Fibroblast of skin of back (primary cell): ENCODE measurements around the gene TK2.

ENCODE experiments used
- DNase-seq: peaks from one replicate; pipeline ENCODE4 v3.0.0-alpha.2; 2013

Gene TK2

DNA sequence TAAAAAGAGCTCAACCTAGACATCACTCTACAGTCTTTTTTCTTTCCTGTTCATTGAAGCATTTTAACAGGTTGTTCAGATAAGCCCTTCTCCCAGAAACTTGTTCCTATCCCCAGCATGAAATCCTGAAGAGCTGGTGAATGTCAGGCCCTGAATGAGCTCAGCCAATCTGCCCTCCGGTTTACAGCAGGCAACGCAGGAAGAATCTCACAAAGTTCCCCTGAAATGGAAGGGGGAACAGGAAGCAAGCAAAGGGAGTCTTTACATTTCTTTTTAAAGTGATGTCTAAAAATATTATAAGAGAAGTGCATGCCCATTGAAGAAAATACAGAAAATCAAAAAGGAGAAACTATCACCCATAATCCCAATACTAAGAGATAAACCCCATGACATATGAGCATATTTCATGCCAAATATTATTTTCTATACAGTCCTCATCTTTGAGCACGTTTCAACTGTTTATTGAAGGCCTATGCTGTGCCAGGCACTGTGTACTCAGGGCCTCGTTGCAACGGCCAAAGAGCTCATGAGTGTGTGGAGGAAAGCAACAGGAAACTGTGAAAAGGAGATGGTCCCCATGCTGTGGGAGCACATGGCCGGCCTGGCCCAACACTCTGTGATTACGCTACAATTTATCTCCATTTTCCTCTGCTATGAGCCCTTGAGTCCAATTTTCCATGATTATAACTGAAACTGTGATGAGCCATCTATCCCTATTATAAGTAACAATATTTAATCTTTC, 5.7 kb downstream of the TK2 start:
- no peak for DNase-seq

DNA sequence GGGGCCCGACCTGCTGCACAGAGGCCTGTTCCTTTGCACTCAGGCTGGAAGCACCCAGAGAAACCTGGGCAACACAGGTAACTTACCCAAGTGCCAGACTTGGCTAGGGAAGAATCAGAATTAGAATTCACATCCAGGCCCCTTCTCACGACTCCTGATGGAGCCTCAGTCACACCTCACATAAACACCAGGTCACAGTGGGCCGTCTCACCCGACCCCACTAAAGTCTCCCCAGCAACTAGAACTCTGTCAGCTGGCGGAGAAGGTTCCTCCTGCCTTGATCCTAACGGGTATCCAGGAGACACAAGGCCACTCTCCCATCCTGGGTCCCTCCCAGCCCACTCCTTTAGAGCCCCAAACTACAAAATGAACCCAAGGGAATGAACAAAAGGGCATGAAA, 6.4 kb downstream of the TK2 start:
- DNase-seq: no peak

DNA sequence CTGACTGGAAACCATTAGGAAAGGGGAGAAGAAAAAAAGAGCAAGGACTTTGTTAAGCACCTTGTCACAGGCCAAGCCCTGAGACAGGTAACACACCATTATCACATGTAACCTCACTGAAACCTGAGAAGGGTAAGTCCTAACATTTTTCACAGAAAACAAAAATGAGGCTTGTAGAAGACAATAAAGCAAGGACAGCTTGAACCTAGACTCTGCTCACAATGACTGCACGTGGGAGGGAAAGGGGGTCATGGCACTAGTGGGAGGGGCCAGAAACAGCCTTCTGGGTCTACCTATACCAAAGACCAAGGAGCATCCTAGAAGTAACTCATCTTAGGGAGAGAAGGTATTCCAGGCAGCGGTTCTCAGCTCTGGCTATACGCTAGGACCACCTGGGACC, 7.5 kb downstream of the TK2 start:
- no peak for DNase-seq

DNA sequence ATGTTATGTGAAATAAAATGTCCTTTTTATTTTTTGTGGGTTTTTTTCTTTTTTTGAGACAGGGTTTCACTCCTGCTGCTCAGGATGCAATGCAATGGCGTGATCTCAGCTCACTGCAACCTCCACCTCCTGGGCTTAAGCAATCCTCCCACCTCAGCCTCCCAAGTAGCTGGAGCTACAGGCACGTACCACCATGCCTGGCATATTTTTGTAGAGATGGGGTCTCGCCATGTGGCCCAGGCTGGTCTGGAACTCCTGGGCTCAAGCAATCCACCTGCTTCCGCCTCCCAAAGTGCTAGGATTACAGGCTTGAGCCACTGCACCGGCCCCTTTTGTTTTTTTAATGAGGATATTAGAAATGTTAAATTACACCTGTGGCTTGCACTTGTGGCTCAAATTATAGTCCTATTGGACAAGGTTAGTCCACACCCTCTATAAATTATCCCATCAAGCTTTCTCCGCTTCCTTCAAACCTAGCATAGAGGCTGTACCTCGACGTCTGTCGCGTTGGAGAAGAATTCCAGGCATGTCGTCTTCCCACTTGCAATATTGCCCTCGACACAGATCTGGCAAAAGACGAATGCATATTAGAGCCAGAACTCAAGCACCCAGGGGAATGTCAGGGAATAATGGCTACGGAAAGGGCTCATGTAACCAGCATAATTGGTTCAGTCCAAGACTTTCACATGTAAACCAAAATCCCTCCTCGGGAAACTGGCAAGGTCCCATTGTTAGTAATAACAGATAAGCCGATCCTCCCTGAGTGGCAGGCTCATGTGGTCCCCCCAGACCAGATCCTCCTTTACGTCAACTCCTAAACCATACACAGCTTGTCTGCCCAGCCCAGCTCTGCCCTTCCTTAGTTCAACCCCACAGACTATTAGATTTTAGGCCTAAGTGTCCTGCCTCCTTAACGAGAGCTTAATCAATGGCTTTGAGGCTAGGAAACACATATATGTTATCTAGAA, 8.2 kb downstream of the TK2 start:
- DNase-seq: no peak

DNA sequence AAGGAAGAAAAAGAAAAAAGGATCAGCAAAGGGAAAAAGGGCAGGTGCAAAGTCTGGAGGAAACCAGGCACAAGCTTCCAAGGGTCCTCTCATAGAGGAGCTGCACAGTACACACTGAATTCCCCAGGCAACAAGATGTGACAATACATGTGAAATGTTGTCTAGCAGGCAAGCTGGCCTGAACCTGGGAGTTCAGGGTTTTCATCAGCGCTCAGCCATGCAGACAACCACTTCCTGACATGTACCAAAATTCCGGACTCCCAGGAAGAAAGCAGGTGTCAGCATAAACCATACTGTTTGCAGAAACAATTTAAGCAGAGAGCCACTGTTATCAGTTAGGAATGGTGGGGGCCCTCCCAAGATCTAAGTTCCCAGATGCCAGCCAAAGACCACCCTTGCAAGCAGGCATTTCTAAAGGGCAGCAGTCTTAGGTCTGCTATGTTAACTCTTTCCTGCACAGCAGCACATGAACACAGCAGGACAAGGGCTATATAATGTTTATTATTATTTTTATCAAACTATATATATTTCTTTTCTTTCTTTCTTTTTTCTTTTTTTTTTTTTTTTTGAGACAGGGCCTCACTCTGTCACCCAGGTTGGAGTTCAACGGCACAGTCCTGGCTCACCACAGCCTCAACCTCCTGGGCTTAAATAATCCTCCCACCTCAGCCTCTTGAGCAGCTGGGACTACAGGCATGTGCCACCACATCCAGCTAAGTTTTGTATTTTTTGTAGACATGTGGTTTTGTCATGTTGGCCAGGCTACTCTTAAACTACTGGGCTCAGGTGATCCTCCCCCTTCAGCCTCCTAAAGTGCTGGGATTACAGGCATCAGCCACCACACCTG, 10.1 kb downstream of the TK2 start:
- DNase-seq: no peak

DNA sequence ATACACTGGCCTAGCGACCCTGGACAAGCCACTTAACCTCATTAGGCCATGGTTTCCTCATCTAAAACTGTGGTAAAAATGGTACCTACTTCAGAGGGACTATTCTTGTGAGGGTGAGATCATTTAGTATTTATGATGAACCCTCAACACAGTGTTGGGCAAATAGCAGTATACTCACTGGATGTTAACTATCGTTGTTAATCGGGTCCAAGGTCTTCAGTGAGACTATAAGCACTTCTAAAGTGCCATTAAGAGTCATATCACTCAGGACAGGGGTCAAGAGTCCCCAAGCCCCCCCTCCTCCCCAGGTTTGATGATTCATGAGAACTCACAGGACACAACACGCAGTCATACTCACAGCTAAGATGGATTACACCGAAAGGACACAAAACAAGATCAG, 11.0 kb downstream of the TK2 start:
- no peak for DNase-seq

DNA sequence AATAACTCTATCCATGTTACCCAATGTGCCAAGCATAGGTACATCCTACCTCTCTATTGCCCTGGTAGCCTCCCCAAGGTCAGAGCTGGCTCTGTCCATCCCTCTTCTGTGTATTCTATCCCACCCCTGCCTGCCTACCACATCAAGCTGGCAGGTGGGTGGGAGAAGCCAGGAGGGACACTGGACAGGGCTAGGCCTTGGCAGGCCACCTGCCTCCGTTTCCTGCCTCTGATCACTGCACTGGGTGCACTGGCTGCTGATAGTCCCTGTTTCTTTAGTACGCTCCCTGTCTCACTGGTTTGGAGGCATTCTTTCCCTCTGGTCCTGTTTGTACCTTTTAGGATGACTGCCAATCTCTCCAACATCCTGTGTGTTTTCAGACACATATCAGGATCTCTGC, 12.7 kb downstream of the TK2 start:
- DNase-seq: no peak

DNA sequence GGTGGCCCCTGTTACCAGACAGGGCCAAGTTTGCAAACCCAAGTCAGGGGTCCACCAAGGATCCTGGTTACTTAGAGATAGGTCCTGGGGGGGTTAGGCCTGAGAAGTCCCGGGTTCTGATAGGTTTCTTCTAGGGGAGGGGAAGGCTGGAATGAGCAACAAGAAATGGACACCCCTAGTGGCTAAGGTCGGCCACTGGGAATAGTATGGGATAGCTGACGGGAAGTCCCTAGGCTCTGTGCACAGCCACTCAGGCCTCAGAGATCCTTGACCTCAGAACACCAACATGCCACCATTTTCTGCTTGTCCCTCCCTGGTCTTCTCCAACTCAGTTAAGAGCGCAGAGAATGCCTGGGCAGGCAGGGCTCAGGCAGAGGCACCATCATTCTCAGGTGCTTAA, 13.4 kb downstream of the TK2 start:
- DNase-seq: no peak

DNA sequence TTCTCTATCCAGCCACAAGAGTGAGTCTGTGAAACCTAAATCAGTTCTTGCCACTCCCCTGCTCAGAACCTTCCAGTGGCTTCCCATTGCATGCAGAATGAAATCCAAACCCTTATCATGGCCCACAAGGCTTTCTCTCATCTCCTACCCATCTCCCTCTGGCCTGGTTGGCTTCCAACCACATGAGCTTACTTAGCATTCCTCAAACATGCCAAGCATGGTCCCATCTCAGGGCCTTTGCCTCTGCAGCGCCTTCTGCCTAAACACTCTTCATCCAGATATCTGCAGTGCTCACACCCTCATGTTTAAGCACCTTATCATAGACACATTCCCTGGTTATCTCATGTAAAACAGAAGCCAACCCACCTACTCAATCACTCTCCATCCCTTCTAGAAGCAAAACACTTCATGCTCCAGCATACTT, 15.5 kb downstream of the TK2 start:
- no peak for DNase-seq

DNA sequence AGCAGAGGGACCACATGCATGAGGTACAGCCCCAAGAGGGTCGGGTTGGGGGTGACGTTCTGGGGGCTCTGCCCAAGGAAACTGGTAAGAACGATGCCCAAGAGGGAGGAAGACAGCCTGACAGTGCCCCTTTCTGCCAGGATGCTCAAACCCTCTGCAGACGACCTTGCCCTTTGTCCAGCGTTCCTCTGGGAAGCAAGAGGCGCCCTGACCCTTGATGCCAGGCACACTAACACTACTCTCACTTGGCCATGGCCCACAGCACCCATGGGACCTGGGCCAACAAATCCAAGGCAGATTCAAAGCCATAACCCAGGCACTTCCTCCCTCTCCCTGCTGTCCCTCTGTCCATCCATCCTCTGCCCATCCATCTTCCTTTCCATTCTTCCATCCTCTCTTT, 20.4 kb downstream of the TK2 start:
- DNase-seq: no peak

DNA sequence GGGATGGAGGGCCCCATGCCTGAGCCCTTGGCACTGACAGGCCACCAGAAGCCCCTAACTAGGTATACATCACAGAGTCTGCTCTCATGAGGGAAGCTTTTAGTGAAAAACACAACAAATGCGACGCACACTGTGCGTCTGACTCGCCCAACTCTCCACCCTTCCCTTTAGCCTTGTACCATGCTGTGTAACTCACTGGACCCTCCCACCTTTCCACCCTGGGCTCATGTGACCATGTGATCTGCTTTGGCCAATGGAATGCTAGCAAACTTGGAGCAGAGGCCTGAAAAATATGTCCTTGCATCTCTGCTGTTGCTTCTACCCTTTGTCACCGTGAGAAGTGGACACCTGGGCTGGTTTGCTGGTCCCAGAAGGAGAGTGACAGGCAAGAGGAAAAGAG, 21.6 kb downstream of the TK2 start:
- no peak for DNase-seq

DNA sequence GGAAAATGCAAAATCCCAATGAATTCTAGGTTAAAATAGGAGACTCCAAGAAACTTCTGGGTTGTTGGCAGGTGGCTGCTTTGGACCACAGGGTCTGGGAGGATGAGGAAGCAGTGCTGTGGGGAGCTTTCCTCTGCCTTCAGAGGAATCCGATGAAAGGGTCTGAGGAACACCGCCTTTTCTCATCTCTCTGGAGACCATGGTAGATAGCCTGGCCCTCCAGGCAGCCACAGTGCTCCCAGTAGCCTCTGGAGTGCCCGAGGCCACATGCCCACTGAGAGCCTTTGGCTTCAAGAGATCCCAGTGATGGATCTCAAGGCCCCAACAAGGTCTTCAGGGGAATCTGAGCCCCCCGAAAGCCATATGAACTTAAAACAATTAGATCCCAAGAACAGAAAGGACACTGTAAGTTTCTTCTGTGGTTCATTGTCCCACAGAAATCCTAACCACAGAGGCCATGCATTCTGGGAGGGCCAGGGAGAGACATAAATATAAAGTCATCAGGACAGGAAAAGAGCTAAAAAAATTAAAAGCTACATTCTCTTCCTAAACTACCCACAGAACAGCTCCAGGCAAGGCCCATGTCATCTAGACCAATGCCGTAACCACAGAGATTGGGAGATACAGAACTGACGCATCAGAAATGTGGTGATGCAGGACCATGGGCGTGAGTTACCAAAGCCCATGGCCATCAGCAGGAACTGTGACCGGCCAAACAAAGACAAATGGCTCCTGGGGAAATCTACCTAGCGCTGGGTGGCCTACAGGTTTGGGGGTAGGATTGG, 24.3 kb downstream of the TK2 start:
- no peak for DNase-seq

DNA sequence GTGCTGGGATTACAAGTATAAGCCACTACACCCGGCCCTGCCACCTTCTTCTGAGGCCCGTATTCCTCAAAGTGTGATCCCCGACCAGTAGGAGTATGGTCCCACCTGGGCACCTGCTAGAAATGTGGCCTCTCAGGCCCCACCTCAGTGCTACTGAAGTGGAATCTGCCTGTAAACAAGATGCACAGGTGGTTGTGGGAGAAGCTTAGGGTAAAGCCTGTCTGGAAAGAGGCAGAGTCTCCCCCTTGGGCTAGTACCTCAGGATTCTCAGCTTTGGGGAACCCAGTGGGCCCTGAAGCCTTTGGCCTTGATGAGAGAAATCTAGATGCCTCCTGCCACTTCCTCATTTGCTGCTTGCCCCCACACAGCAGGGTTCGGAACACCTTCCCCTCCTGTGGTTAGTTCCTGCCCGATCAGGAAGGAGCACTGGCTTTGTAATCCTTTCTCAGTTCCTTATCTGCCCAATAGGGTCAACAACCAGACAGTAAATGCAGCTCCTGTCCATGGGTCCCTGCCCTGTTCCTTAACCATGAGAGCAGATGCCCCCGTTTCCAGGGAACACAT, 25.2 kb downstream of the TK2 start:
- no peak for DNase-seq

DNA sequence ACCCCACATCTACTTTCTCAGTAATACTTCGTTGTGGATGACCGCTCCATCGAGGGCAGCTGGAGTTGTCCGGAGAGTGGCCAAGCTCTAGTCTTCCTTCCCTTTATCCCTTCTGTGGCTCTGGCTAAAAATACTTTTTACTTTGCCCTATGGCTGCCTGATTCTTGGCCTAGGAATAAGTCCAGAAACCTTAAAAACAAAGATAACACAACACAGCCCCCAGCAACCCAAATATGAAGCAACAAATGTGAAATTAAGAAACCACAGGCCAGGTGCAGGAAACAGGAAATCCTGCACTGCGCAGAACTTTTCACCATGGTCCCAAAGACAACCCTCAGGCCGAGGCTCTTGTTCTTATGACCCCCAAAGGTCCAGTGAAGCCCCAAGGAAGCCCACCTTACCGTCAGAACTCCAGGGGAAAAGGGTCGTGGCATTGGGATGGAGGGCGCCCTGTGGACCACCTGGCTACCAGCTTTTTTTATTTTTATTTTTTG, 26.0 kb downstream of the TK2 start:
- no peak for DNase-seq

DNA sequence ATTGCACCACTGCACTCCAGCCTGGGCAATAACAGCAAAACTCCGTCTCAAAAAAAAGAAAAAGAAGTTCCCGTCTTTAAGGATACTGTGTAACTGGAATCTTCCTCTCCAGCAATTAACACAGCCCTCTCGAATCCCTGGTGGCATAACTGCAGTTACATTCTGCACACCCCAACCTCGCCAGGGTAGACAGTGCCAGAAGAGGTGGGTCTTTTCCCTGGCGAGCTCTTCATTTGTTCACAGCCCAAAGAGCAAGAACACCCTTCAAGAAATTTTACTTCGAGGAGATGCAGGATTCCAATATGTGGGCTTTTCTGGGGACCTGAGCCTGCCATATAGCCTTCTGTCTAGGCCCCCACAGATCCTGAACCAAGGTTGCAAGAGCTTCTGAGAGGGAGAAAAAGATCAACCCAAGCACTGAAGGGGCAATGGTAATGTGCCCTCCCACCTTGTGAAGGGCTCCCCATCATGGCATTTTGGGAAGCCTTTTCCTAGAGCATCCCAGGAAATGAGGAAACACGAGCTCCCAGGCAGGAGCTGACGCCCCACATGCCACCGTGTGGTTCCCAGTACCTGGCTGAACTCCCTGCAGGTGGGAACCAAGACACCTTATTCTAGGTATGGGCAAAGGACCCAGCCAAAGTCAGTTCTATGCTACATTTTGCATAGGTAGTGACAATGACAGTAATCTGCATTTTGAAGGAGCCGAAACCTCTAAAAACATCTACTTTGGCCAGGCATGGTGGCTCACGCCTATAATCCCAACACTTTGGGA, 26.9 kb downstream of the TK2 start:
- DNase-seq: no peak

DNA sequence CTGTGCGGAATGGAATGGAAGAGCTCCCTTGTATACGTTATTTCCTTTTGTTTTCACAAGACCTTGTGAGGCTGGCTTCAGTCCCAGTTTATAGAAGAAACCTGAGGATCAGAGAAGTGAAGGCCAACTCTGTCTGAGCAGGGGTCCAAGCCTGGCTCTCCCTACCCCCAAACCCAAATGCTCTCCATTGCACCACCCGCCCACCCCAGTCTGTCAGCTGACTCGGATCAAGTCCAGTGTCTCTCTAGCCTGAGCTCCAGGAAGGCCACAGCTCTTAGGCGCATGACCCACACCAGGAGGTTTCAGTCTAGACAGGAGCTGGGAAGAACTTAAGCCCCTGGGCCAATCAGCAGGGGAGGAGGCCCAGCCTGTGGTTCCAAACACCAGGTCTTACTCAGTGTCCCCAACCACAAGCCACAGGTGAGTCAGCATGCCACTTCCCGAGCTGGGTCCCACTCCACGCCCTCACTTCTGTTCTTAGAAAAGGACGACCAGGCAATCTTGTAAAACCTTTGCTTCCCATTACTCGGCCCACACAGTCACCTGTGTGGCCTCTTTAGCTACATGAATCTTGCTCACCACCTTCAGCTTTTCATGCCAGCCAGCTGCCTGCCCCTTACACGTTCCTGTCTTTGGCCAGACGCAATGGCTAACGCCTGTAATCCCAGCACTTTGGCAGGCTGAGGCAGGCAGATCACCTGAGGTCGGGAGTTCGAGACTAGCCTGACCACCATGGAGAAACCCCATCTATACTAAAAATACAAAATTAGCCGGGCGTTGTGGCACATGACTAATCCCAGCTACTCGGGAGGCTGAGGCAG, 27.8 kb downstream of the TK2 start:
- DNase-seq: peak; percentile 77

DNA sequence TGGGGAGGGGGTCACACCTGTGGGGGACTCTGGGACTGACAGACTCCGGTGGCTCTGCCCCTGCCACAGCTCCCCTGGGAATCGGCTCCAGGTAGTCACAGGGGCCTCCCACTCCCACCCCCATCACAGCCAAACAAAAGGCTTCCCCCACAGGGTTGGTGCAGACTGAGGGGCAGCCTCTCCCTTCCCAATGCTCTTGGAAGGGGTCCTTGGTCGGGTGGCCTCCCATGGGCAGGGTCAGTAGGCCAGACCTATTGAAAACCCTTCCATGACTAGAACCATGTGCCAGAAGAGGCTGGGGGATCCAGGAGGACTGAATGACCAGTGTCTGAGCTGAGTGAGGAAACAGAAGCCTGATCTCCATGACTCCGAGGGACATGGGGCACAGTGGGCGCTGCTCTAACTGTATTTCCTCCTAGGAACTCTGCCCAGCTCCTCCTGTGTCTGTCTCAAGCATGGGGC, 28.6 kb downstream of the TK2 start:
- no peak for DNase-seq

DNA sequence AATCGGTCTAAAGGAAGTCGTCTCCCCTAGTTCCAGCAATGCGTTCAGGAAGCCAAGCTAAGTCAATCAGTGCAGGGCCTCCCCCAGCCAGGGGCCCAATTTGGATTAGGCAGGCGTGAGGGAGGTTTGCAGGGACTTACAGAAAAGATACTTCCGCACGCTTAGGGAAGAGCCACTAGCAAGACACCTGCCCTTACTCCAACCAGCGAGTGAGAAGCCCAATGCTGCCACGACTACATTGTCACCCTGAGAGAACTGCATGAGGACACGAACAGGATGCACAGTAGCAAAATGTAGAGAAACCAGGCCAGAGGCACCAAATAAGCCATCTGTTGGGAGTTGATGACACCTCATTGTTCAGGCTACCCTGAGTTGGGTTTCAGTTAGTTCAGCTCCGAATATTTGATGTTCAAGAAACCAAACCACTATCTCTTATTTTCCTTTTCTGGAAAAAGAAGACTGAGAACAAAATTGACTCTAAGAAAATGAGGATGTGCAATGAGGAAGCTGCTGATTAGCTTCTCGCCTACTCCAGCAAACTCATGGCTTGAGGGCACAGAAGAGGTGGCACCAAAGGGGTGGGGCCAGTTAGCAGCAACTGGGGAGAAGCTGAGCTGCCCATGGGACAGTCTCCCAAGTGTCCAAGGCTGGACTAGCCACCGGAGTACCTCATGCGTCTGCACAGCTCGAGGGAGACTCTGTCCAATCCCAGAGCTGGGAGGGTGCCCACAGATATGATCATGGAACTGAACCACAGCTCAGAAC, 29.3 kb downstream of the TK2 start:
- DNase-seq: no peak
